Left hindlimb (tissue), 1 donor: ENCODE data around the gene DNAH1.

Source experiments
- DNase-seq: peaks from one replicate; pipeline ENCODE4 v3.0.0-alpha.2; 2018

The DNAH1 gene

DNA sequence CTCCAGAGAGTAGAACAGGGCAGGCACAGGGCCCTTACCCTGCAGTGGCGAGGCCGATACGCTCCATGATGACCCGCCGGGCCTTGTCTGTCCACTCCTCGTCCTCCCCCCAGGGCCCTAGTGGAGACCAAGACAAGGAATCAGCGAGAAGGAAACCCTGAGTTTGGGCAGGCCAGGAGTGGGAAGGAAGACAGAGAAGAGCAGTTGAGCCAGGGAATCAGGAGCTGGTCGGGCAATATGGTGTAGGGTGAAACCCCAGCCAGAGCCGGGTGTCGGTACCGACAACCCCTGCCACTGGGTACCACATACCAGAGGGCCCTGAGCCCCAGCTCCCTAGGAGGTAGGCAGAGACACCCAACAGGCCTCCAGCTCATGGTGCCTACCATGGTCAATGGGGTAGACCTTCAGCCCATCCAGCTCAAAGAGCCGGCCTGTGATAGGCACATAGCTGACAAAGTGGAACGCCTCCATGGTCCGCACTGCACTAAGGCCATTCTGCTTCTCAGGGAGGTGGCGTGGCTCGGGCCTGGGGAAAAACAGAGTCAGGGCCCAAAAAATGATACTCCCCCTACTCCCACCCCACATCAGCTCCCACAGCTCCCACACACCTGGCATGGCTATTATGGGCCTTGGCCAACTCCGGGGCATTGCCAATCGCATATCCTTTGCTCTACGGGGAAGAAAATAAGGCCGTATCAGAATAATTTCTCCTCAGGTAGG lies 90.8 kb downstream of the DNAH1 start:
- DNase-seq = peak; percentile 31

DNA sequence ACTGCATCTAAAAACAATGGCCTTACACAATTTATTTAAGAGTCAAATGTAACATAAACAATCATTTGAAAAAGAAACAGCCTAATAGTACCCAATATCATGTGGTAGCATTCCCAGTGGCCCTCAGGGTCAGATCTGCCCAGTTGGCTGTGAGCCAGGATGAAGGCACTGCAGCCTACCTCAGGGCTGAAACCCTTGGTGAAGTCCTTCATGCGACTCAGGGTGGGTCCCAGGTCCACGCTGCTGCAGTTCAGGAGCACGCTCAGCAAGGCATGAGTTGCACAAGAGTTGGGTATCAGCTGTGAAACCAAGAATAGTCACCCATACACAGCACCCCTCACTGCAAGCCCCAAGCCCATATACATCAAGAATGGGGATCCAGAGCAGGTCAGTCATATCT lies 91.7 kb downstream of the DNAH1 start:
- peak; percentile 20 for DNase-seq

DNA sequence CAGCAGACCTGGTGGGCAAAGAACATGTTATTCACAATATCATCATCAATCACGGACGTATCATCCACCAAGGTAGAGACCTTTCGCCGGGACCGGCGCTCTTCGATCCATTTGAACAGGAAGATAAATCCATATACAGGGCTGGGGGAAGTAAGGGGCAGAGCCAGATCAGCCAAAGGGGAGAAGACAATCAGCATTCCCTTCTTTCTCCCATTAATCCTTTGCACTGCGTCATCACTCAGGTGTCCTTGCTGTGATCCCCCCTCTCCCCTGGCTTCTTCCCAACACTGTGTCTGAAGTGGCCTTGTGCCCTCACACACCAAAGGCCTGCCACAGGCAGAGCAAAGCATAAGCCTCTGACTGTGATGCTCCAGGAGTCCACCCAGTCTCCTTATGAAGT lies 92.3 kb downstream of the DNAH1 start:
- peak; percentile 25 for DNase-seq

DNA sequence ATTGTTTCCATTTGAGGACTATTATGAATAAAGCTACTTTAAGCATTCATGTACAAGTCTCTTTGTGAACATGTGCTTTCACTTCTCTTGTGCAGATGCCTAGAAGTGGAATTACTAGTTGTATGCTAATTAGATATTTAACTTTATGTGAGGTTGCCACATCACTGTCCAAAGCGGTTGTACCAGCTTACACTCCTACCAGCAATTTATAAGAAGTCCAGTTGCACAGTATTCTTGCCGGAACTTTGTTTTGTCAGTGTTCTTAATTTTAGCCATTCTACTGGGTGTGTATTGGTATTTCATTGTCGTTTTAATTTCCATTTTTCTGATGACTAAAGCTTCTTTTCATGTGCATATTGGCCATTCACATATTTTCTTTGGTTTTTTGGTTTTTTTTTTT lies 99.7 kb downstream of the DNAH1 start:
- no peak for DNase-seq

DNA sequence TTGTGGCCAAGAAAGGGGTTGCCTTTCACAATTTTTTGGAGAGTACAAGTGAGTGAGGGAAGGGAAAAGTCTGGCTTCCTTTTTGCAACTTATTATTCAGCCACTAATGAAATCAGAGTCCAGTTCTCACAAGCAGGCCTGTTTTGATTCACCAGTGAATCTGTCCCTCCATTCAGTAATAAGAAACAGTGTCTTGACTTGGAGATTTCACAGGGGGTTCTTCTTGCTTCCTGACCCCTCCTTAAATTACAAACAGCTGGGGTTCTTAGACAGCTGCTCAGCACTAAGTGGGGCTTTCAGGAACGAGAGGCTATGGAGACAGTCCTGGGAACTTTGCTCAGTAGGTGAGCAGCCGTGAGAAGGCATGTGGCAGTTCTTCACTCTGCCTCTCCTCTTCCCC lies 104.3 kb downstream of the DNAH1 start:
- DNase-seq = no peak

DNA sequence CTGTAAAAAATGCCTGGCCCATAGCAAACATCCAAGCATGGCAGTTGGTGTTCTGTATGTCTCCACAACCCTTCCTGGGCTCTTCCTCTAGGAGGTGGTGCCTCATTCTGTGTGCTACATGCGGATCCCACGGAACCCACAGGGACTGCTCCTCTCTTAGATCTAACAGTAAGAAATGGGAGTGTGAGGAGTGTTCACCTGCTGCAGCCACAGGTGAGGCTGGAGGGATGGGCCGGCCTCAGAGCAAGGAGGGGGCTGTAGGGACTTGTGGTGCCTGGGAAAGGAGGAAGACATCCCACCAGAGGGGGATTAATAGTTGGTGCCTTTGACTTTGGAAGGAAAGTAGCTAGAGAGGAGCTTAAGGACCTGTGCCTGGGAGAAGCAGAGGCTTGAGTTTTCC lies 106.5 kb downstream of the DNAH1 start:
- DNase-seq = no peak

DNA sequence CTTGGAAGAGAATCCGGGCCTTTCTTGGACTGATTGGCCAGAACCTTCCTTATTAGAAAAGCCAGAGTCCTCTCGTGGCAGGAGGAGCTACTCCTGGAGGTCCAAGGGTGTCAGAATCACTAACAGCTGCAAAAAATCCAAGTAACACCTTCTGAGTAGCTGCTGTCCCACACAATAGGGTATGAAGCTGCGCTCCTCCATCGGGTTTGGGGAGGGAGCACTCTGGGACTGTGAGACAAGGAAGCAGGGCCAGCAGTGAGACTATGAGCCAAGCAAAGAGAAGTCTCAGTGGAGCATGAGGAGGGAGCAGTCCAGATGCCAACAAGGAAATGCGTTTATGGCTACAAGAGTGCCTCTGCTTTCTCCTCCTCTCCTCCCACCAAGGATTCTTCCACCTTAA lies 107.1 kb downstream of the DNAH1 start:
- no peak for DNase-seq

DNA sequence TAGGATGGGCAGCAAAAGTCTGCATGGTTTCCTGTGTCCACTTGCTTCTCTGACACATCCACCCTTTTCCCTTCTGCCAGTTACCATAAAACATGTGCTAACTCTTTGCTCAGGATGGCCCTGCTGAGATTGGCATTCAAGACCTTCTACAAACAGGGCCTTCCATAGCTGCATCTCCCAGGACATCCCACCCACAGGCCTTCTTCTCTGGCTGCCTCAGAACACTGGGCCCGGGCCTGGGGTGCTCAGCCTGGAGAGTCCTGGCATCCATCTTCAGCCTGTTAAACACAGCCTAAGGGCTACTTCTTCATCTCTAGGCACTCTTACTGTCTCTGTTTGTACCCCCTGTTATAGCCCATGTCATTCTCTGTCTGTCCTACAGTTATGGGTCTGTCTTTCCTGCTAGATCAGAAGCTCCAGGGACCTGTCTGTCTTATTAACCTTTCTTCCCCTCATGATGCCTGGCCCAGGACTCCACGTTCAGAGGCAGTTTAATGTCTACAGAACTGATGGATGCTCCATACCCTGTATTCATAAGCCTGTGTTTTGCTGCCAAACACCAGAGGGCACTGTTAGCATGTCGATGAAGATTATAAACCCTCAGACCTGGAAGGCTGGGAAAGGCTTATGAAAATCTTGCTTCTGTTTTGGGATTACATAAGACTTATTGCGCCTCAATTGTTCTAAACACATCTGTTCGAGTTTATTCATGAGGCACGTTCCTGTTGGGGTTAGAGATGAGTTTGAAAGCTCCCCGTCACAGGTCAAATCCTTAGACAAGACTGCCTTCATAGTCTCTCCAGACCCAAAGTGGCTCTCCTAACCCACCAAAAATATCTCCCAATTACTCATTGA lies 112.3 kb downstream of the DNAH1 start:
- DNase-seq = peak; percentile 45

DNA sequence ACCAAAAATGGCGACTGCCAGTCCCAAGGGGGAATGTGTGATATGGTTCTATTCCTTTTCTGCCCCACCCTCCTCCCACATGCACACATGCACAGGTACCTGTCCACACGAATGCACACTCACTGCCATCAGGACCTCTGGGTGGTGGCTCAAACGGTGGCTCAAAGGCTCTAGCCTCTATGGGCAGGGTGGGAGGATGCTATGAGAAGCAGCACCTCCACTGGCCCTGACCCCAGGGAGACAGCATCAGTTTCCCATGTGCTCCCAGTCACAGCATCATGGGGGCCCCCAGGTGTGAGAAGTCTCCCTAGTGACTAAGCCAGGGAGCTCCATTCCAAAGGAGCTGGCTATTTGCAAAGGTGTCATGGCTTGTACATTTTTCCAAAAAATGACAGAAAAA lies 112.9 kb downstream of the DNAH1 start:
- no peak for DNase-seq

DNA sequence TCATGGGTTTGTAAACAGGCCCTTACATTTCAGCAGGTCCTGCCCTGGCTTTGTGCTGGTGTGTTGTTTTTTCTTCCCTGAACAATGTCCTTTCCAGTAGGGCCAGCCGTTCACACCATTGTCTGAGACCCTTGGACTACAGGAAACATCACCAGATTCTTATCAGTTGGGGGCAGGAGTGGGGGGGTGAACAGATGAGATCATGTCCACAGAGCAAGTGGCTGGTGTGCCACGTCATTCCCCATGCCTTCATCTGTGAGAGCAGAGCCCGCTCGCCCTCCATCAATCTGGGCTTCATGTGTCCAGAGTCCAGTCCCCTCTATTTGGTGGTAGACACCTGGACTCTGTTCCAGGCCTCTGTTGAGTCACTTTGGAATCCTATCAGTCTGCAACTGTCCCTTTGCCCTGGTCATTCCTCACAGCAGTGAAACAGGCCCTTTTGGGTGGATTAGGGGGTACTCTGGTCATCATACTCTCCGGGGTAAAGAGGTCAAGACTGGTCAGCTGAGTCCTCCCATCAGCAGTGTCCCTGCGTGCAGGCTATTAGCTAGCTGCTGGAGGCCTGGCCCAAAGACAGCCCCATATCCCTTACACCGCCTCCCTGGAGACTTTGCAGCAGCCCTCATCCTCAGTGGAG lies 113.8 kb downstream of the DNAH1 start:
- peak; percentile 29 for DNase-seq

DNA sequence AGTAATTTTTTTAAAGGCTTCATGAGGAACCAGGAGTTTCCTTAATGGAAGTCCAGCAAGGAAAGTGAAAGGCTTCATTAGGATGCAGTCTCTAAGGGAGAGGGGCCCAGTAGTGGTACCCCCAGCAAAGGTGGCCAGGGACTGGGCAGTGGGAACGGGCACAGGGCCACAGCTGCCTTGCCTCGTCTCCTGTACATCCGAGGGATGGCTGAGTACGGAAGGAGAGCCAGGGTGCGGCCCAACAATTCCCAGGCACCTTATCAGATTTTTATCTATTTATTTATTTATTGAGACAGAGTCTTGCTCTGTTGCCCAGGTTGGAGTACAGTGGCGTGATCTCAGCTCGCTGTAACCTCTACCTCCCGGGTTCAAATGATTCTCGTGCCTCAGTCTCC lies 114.3 kb downstream of the DNAH1 start:
- DNase-seq = no peak

DNA sequence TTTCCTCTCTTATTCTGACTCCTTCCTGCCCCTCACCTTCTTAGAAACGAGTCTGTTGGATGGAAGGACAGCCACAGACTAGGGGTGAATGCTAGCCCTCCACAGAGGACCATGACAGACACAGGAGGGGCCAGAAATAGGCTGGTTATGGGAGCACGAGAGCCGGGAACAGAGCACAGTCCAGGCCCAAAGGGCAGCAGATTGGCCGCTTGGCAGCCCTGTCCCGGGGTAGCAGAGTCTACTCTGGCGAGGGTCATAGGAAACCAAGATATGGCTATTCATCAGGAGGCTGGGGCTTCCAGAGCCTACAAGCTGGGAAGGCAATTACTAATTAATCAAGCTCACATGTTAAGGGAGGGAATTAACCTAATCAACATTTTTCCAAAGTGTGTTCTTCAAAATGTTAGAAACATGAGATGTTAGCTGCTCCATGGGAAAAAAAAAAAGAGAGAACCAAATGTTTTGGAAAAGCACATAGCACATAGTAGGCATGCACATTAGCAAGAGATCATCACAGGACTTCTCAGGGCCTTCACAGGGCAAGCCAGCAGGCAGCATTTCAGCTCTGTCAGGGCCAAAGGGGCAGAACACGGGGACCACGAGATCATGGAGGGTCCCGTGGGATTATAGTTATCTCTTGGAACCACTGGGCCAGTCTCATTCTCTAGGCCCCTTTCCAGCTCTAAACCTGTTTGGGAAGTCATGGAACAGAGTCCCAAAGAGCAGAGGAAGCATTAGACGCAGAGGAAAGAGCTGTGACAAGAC lies 115.5 kb downstream of the DNAH1 start:
- no peak for DNase-seq

DNA sequence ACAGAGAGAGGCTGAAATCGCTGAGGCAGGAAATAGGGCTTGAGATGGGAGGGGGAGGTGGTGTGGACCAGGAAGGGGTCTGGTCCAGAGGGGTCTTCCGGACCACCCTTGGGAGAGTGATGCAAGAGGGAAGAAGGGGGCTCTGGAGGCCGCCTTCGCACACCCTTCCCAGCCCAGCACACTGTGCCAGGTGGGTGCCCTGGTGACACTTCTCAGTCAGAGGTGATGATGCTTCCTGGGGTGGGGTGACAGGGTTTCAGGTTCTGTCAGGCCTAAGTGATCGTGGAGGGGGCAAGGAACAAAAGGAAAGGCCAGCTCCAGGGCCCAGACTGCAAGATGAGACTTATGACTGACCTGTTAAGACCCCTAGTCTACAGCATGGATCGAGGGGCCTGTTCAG lies 116.1 kb downstream of the DNAH1 start:
- no peak for DNase-seq

DNA sequence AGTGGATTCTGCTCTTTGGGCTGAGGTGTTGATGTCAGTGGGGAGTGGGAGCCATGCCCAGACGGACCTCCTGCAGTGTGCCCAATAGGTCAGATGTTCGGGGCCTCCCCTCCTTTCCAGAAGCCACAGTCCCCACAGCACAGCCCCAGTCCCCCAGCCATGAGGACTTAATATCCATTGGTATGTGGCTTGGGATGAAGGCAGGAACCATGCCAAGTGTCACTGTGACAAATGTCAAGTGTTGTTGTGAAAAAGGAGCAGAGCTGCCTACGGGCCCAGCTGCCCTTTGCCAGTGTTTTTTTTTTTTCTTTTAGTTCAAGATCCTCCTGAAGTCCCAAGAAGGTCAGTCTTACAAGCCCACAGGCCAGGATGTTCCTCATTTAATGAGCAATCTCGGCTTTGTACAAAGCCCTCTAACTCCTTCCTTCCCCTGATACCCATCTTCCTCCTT lies 116.6 kb downstream of the DNAH1 start:
- DNase-seq = peak; percentile 31

DNA sequence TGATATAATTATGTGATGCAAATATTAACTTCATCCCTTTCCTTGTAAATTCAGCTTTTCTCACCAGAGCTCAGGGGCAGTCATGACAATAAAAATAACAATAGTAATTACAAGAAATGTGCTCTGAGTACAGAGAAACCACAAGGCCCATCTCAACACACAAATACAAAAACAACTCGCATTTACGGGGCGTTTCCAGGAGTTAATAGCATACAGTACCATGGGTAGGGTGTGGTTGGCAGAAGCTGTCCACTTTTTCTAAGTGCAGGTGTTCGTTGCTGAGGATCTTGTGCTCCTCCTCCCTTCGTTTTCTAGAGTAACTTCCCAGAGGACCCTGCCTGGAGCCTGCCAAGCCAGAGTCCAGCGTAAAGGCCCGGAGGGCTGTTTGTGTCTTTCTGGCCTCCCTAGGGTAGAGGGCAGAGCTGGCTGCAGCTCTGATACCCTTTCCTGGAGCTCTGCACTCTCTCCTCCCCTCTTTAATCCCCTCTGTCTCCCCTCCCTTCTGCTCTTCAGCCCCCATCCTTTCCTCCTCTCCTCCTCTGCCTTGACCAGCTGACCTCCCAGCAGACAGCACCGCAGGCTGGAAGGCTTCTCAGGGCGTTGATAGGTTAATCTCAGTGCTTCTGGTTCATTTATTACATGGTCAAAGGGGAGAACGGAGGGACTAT lies 117.3 kb downstream of the DNAH1 start:
- DNase-seq = peak; percentile 23

DNA sequence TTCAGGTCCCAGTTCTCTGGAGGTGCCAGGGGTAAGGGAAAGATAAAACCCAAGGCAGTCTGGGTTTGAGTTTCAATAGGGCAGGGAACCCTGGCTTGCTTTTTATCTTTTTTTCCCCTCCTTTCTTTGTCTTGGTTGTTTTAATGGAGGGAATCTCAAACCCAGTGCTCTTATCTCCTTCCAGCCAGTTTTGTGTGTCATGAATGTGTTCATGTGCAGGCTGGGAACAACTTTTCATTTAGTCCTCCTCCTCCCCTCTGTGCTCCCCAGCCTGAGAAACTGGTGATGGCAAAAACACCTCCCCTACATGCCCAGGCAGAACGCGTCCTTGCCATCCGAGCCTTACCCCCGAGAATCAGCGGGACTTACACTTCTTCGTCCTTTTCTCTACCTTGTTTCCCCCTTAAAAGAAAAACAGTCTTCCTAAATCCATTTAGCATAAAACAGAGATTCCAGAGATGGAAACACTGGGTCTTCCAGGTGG lies 117.9 kb downstream of the DNAH1 start:
- no peak for DNase-seq

DNA sequence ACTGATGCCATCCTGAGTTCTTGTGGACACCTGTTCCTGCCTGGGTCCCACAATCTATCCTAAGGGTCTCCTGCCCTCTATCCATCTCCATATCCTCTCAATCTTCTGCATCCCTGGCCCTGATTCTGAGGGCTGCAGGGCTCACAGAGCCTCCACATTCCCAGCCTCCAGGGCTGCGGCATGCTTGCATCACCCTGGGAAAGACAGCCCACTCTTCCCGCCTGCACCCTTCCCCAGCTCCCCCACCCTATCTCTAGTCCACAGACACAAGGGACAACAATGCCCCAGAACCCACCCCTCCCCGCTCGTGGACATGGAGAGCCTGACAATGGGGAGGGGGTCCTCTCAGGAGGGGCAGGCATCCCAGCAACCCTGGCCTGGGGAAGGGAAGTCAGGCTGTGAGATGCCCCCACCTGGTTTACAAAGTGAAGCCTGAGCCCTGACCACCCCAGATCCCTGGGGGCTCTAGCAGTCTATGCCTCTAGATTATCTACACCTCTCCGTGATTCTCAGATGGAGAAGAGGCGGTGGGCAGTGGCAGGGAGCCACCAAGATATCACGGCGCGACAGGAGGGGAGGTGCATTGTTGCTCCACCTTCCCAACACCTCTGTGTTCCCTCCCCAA lies 118.5 kb downstream of the DNAH1 start:
- no peak for DNase-seq

DNA sequence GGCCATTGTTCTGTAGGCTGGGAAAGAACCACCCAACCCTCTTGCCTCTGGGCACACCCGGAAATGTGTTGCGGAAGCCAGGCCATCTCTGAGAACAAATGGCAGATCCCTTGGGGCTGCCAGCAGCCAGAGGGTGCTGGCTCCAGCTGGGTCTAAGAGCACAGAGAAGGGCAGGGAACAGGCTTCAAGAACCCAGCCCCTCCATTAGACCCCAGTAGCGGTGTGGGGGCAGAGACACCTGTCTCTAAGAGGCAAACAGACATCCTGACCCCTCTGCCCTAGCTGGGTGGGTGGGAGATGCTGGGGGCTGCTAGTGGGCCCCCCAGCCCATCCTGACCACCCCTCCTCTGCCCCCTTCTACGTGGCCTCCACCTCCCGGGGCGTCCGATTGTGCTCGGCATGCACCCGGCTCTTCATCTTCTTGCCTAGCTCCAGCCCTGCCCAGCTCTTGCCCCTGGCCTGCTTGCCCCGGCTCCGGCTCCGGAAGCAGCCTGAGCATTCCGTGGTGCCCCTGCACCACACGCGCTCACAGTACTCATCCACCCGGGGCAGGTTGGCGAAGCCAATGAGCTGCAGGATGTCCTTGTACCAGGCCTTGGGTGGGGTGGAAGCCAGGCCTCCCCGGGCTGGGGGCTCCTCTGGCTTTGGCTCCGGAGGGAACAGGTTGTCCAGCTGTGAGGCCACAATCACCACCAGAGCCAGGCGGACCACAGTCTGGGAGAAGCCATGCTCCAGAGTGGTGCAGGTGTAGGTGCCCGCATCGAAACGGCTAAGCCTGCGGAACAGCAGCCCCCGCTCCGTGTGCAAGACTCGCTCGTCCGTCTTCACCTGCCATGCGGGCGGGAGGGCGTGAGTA lies 119.4 kb downstream of the DNAH1 start:
- DNase-seq = no peak

DNA sequence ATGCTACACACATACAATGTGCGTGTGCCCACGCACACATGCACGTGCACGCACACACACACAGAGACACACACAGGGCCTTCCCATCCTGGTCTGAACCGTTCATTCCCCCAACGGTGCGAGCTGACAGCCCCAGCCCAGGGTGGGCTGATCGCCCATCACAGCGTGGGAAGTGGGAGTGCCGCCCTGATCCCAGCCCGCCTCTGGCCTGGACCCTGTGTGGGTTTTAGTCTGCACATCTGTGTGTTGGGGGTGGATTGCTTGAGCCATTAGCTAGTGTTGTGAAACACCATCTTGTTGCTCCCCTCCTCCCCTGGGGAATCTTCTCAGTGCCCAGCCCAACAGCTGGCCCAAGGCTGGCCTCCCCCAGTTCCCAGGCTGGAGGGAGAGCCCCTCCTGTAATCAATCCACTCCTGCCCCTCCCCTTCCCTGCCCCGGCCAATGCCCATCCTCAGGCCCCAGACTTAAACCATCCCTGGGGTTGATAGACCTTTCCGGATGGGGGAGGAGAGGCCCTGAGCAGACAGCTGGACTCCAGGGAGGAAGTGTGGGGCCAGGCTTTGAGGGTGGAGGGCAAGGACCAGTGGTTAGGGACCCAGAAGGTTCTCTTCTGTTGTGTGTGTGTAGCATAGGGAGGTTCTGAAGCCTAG lies 120.5 kb downstream of the DNAH1 start:
- DNase-seq = peak; percentile 71
